ENCODE results near the gene MAPK4.

DNA sequence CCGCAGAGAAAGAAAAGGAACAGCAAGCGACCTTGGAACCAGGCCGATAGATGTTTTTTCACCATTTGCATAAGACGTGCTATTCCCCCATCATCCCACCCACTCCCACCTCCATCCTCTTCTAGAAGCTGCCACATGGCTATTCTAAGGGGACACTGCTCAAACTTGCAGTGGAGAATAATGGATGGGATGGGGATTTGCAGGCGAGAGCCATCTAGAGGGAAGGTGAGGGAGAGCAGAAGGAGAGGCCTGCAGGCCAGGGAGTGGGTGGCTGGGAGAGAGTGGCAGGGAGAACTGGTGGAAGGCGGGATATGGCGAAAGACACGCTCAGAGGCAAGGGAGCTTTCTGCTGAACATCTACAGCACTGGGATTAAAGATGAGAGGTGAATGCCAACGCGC is 84.9 kb downstream of the MAPK4 start:
- TF ChIP-seq MAZ (IDR thresholded peaks at IDR 0.05; ENCODE audit: borderline replicate concordance, low read depth, low read length) (no peak), CHD1 (IDR thresholded peaks at IDR 0.05; ENCODE audit: low read depth, low read length) (no peak), CEBPB (IDR thresholded peaks at IDR 0.05; ENCODE audit: low read depth, low read length) (no peak), POLR2A (IDR thresholded peaks at IDR 0.05; ENCODE audit: low read depth, low read length) (no peak), RFX5 (IDR thresholded peaks at IDR 0.05; ENCODE audit: low read depth, low read length) (no peak), MAFK (IDR thresholded peaks at IDR 0.05; ENCODE audit: low read depth, low read length) (no peak), SMC3 (IDR thresholded peaks at IDR 0.05; ENCODE audit: low read depth, low read length) (no peak)
- TF ChIP-seq, protein P1, sequence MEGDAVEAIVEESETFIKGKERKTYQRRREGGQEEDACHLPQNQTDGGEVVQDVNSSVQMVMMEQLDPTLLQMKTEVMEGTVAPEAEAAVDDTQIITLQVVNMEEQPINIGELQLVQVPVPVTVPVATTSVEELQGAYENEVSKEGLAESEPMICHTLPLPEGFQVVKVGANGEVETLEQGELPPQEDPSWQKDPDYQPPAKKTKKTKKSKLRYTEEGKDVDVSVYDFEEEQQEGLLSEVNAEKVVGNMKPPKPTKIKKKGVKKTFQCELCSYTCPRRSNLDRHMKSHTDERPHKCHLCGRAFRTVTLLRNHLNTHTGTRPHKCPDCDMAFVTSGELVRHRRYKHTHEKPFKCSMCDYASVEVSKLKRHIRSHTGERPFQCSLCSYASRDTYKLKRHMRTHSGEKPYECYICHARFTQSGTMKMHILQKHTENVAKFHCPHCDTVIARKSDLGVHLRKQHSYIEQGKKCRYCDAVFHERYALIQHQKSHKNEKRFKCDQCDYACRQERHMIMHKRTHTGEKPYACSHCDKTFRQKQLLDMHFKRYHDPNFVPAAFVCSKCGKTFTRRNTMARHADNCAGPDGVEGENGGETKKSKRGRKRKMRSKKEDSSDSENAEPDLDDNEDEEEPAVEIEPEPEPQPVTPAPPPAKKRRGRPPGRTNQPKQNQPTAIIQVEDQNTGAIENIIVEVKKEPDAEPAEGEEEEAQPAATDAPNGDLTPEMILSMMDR (conservative IDR thresholded peaks at IDR 0.05; ENCODE audit: low read depth, low read length), result no peak
- TF ChIP-seq, protein P2, sequence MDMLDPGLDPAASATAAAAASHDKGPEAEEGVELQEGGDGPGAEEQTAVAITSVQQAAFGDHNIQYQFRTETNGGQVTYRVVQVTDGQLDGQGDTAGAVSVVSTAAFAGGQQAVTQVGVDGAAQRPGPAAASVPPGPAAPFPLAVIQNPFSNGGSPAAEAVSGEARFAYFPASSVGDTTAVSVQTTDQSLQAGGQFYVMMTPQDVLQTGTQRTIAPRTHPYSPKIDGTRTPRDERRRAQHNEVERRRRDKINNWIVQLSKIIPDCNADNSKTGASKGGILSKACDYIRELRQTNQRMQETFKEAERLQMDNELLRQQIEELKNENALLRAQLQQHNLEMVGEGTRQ (IDR thresholded peaks at IDR 0.05; ENCODE audit: low read depth, low read length), result no peak
